CD4-positive, alpha-beta T cell treated with Interferon alpha-2 for 1 hour (primary cell): Measurements from ENCODE around the gene BPIFB6.

Experiments used
- DNase-seq, 2 donors: peaks; one replicate each; pipeline ENCODE4 v3.0.0-alpha.2; 2020 to 2022

The BPIFB6 gene

DNA sequence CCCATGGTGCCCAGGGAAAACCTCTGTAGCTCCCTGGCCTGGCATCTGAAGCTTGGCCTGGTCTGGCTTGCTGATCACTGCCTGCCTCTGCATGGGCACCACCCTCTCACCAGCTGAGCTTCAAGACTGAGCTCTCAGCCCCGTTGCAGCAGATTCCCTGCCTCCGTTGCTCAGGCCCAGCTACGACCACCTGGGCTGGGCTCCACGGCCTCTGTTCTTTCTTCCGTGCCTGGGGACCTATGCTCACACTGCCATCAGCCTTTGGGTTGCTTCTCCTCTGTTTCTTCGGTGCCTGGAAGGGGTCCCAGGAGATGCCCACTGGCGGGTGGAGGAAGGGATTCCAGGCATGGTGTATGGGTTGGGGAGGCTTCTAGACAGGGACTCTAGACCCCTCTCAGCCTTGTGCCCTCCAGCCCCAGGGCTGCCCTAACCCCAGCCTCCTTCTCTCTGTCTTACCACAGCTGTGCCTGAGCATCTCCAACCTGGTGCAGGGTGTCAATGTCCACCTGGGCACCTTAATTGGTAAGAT is 14.8 kb upstream of the BPIFB6 start:
- no peak for DNase-seq

DNA sequence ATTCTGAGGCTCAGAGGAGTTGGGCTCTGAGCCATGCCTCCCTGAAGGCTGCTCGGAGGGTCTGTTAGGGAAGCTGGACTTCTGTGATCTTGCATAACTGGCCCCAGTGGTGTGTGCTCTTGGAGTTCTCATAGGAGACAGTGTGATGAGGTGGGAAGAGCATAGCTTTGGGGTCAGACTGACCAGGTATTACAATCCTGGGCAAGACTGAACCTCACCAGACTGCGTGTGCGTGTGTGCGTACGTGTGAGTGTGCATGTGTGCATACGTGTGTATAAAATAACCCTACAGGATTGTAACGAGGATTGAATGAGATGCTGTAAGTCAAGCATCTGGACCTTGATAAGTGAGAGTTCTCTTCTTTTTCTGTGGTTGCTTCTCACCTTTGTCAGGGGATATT is 13.9 kb upstream of the BPIFB6 start:
- no peak for DNase-seq

DNA sequence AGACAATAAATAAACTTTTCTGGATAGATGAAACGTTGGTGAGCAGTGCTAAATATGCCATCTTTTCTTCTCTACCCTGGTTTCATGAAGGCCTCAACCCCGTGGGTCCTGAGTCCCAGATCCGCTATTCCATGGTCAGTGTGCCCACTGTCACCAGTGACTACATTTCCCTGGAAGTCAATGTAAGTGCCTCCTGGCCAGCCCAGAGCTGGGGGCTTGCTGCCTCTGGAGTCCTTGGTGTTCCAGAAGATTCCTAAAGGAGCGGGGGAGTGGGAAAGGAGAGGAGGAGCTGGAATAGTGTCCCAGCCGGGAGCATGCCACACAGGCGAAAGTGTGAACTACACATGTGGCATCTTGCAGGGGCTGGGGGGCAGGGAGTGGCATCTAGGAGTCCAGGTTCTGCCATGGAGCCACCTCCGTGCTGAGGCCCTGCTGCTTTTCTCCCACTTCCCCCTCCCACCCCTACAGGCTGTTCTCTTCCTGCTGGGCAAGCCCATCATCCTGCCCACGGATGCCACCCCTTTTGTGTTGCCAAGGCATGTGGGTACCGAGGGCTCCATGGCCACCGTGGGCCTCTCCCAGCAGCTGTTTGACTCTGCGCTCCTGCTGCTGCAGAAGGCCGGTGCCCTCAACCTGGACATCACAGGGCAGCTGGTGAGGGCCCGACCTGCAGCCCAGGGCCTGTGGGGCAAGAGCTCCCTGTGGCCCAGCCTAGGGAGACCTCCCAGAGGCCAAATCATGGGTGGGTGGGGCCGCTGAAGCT is 13.1 kb upstream of the BPIFB6 start:
- DNase-seq: no peak

DNA sequence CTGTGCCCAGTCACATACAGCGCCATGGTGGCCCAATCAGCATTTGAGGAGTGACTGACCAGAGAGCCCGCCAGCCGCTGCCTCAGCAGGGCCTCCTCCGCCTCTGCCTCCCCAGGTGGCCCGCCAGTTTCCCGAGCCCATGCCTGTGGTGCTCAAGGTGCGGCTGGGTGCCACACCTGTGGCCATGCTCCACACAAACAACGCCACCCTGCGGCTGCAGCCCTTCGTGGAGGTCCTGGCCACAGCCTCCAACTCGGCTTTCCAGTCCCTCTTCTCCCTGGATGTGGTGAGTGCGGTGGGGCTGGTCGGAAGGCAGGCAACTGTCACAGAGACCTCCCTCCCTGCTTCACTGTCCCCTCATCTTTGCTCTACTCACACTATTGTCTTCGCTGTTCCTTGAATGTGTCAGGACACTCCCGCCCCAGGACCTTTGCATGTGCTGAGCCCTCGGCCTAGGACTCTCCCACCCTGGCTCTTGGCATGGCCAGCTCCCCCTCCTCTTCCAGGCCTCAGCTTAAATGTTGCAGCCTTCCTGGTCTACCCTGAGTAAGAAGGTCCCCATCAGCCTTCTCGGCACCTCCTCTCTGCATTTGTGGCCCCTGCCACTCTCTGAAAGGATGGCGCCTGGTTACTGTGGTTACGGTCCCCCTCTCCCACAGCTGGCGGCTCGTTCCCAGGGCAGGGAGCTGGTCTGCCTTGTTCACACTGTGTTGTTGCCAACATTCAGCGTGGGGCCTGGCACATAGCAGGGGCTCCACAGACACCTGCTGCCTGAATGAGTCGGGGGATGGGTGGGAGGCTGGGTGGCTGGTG is 11.8 kb upstream of the BPIFB6 start:
- DNase-seq: no peak

DNA sequence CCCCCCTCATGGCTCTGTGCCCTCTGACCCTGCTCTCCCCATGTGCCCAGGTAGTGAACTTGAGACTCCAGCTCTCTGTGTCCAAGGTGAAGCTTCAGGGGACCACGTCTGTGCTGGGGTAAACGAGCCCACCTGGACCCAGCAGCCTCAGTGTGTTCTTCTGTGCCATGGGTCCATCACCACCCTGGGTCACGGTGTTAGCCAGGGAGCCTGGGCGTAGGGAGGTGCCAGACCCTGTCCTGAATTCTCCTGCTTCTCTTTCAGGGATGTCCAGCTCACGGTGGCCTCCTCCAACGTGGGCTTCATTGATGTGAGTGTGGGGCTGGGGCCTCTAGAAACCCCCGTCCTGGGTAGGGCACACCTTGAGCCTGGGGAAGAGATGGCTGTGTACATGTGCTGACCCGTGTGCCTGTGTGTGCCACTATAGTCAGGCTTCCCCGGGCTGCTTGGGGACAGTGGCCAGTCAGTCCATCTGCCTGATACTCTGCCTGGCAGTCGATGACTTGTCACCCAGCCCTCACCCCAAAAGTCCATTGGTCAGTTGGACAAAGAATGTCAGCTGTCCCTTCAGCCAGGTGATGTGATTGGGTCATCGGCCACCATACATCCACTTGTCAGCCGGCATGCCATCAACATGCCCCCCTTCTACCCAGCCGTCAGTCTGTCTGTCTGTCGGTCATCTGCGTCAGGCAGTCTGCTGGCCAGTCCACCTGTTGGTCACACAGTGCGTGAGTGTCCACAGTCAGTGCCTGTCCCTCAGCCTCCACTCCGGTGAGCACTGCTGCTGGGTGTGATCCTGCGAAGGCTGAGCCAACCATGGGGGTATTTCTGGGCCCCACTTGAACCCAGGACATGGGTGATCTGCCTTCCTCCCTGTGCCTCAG is 10.9 kb upstream of the BPIFB6 start:
- no peak for DNase-seq

DNA sequence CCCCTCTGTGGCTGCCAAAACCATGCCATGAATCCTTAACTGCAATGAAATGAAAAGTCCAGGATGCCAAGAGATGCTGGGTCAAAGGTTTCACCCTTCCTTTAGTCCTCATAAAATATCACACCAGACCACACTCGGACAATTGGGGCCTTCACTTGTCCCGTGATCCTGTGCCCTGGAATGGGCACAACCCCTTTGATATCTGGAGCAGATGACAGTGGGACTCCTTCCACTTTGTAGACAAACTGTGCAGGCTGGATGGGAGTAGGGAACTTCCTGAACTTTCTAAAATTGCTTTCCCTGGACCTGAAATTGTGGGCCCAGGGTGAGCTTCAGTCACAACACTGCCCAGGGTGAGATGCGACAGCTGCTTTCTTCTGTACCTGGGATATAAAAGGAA is 9.6 kb upstream of the BPIFB6 start:
- DNase-seq: no peak

DNA sequence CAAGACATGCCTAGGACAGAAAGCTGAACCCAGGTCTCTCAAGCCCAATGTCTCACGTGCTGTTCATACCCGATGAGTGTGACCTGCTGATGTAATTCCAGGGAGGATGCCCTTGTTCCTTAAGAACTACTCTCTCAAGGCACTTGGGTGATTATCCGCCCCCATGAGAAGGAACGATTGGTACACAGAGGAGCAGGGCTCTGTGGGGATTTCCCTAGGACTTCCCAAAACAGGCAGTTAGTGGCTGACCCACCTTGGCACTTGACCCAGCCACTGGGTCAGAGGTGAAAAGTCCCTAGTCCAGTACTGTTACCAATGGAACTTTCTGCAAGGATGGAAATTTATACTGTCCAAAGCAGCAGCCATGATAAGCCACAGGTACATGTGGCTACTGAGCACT is 9.2 kb upstream of the BPIFB6 start:
- DNase-seq: no peak

DNA sequence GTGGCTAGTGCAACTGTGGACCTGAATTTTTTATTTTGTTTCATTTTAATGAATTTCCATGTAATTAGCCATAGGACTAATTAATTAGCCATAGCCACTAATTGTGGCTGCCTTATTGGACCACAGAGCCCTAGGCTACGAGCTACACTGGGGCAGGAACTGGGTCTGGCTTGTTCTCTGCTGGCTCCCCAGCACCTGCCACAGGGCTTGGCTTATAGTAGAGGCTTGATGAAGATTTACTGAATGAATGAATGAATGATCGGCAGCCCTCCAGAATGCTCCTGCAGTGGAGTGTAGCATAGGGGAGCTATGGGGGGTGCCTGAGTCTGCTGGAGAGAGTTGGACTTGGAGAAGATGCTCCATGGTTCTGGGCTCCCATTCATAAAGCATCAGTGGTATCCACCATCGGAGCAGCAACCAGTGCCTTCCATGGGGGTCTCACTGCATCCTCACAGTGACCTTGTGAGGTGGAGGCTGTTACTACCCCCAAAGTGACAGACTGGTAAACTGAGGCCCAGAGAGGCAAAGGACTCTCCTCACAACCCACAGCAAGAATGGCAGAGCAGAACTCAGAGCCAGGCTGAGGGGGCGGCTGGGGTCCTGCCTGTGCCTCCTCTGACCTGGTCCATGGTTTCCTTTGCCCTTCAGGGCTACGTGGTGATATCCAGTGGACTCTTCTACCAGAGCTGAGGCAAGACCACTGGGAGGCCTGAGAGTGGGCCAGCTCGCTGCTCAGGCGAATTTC is 8.6 kb upstream of the BPIFB6 start:
- DNase-seq: no peak

DNA sequence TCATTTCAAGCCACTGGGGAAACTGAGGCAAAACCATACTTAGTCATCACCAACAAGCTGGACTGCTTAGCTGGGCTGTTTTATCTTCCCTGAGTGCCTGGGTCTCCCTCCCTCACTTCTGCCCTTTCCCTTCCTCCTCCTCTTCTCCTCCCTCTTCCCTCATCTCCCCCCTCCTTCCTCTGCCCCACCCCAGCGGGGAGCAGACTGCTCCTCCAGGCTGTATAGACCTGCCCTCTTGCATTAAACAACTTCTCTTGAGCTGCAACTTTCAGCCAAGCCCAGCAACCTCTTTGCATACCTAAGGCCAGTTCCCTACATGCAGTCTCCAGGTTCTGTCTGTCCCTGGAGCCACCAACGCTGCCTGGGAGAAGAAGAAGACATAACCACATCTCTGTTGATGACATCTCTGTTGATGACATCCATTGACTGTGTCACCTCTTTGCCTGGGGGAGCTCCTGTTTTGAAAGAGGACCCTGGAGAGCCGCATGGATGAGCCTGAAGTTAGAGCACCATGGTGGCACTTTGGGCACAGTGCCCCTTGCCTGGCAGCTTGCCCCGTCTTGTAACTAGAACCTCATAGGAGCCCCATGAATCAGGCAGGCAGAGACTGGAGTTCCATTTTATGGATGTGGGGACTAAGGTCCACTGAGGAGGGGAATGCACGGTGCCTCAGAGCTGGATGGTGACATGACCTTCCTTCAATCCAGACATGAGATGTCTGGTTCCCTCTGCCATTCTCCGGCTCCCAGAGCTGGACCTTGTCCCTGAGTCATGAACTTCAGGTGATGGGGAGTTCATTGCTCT is 7.8 kb upstream of the BPIFB6 start:
- no peak for DNase-seq

DNA sequence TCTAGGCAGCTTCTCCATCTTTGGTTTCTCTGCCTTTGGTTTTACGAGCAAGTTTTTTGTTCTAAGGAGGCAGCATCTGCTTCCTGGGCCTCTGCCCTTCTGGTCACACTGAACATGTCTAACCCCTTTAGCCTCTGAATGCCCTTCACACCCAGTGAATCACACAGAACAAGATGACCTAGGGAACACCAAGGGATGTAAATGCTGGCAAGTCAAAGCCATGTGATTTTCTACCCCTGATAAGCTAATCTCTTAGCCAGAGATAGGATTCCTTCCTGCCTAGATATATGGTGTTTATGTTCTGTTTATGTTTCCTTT is 7.2 kb upstream of the BPIFB6 start:
- DNase-seq: no peak

DNA sequence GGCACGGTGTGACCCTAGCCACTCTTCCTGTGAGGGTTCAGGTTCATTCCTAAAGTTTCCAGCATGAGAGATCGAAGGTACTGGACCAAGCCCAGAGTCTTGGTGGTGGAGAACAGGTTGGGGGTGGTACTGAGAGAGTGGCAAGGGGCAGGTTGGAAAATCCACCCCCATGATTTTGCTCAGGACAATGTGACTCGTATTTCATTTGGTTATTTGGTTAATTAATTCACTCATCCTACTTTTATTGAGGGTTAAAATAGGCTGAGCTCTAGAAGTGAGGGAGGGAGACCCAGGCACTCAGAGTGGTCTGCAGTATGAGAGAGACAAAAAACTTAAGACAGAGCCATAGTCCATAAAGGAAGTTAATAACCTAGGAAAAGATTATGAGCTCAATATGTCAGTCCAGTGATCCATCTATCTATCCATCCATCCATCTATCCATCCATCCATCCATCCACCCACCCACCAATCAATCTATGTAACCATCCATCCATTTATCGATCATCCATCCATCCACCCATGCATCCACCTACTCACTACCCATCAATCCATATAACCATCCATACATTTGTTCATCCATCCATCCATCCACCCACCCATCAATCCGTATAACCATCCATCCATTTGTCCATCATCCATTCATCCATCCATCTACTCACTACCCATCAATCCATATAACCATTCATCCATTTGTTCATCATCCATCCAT is 6.7 kb upstream of the BPIFB6 start:
- DNase-seq: no peak

DNA sequence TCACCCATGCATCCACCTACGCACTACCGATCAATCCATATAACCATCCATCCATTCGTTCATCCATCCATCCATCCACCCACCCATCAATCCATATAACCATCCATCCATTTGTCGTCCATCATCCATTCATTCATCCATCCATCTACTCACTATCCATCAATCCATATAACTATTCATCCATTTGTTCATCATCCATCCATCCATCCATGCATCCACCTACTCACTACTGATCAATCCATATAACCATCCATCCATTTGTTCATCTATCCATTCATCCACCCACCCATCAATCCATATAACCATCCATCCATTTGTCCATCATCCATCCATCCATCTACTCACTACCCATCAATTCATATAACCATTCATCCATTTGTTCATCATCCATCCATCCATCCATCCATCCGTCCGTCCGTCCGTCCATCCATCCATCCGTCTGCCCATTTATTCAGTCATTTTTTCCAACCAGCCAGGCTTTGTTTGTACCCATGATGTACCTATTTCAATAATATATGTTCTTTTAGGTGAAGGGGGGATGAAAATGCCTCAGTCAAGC is 6.1 kb upstream of the BPIFB6 start:
- DNase-seq: no peak

DNA sequence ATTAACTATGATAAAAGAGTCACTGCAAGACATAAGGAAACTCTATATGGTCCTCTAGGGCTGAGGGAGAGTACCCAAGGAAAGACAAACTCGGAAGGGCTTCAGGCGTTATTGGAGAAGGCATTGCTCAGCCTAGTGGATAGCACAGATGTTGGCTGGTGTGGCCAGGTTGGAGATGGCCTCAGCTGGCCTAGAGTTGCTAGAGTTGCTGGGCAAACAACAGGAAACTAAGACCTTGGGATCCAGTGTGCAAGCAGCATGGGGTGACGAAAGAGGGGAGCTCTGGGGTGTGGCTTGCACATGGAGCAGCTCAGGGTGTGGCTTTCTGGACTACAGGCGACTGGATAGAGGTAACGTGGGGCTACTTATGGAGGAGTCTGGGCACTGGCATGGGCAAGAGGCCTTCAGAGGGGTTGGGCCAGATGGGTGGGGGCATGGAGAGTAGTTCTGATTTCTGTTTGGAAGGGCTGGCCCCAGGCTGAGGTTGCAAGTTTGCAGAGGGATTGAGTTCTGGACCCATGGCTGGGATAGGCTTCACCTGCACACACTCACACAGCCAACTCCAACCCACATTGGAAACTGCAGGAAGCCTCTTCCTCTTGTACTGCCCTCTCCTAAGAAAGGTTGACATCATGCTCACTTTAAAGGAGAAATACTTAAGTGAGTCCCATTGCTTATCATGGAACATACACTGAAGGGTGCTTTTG is 5.2 kb upstream of the BPIFB6 start:
- no peak for DNase-seq

DNA sequence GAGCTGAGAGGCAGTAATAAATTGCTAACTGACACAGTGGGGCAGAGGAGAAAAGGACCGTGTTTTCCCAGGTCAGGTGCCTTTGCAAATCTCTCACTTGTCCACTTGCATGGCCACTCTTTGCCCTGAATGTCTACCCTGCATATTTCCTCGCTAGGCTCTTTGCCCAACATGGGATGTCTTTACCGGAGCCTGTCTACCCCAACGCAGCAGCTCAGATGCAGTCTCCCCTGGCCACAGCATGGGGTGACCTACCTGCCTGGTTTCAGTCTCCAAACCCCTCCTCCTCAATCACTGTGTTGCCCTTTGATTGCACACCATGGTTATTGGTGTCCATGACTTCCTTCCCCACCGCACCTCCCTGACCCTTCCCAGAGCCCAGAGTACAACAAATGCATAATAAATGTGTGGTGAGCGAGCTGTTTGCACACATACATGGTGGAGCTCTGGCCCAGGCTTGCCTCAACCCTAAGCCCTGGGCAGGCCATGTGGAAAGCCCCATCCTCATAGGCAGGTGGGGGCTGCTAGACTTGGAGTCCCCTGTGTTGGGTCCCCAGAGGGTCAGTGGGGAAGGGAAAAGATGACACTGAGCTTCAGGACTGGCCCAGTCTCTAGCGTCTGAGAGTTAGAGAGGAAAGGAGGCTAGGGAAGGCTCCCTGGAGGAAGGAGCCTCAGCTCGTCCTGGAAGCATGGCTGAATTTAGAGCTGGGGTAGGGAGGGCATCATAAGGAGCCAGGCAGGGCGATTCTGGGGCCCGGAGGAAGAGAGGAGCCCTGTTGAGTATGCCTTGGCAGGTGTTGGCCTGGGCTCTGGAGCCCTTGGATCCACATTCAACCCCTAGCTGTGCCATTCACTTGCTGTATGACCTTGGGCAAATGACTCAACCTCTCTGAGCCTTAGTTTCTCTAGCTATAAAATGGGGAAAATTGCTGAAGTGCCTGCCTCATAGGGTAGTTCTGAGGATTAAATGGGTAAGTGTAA is 4.4 kb upstream of the BPIFB6 start:
- DNase-seq: no peak

DNA sequence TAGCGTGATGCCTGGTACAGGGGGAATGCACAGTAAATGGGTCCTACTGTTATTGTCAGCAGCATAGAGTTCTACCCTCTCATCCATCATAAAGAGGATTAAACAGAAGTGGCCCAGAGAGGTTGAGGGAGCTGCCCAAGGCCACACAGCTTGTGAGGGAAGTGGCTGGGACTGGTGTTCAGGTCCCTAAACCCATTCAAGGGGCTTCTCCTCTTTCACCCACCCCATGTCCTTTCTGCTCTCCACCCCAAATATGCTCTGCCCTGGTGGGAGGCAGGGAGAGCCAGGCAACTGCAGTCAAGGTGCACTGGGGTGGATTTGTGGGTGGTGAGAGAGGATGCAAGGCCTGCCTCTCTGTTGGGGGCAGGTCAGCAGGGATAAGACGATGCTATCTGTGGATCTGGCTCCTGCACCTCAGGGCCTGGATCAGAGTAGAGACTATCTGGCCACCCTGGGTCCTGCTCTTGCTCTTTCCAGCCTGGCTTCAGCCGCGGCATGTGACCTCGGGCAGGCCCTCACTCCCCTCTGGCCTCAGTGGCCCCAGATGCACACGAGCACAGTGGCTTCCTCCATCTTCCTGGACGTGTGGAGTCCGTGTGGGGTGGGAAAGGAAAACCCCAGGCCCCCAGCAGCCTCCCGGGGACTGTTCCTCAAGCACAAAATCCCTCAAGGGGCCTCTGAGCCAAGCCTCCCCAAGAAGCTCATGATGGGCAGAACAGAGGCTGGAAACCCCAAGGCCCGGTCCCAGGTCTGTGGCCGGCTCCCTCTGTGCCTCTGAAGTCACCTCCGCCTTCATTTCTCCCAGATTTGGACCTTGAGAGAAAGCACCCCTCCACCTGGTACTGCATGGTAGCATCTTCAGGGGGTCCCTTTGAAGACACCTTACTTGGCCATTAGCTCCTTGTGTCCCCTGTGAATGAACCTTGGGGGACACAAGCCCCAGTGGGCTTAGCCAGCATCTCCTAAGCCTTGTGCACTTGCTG is 3.4 kb upstream of the BPIFB6 start:
- no peak for DNase-seq

DNA sequence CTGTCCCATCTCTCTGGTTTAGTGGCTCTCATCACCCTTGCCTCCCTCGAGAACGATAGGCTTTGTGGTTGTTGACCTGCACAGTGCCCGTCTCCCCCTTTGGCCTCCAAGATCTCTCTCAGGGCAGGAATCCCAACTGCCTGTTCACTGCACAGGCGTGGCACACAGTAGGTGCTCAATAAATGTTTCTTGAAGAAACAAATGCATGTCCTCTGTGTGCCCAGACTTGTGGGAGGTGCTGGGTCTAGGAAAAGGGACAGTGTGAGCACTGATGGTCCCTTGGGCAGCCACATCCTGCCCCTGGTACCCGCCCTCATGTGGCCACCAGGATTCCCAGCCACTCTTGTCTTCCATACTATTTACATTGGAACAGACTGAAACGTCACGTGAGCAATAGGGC is 2.6 kb upstream of the BPIFB6 start:
- no peak for DNase-seq

DNA sequence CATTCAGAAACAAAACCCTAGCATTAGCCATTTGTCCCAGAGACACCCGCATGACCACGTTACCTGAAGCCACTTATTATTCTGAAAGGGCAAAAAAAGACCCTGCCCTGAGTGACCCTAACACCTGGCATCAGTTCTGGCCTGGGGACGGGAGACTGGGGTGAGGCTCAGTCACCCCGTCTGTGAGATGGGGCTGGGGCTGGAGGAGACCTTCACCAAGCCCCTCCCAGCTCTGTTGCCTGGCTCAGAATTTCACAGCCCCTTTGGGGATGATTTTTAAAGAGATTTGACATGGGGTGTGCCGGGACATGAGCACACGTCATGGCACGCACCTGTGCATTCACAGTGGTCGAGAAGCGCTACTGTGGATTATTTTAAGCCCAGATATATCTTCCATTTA is 1.4 kb upstream of the BPIFB6 start:
- DNase-seq: no peak

DNA sequence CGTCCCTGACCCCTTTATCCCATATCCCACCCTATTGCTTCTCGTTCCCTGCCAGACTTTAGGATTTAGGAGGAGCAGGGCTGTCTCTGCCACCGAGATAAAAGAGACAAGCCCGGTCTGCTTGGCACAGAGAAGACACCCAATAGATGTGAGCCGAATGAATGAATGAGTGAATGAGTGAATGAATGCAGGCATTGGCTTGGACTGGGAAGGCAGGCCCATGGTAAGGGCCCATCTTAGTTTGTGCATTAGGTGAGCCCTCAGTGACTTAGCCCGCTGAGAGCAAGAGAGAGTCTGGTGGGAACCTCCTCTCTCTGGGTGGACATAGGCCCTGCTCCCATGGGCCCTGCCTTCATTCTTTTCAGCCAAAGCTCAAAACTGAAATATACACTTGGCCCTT is 879 bp upstream of the BPIFB6 start:
- DNase-seq: no peak
